ENCODE data around the gene ATPAF1.

The ATPAF1 gene

GRCh38 chr1:46603858-46604549 lies 64.2 kb downstream of the ATPAF1 start, which contains the start of gene MKNK1:
Gene MKNK1 (minus strand): TSS chr1:46604268. CDS start chr1:46583327, 20,941 bp downstream.
- Histone ChIP-seq H3K4me1 (no peaks in the 10 kb centered on the region), H3K27me3 (no peaks in the 10 kb centered on the region), H3K4me3 (ENCODE audit: low read depth, low read length) (peak within 1 kb of the TSS; percentile 78), H3K36me3 (no peaks in the 10 kb centered on the region), H3K9me3 (no peaks in the 10 kb centered on the region)
- DNase-seq: peak; percentile 91
- TF ChIP-seq CTCF (IDR thresholded peaks at IDR 0.05; ENCODE audit: low read depth, low read length): no peak; the same call in 1 of the 2 replicates

GRCh38 chr1:46603481-46603857 lies 64.7 kb downstream of the ATPAF1 start:
- no peak for DNase-seq
- peak overlapping the region; percentile 78 for H3K4me3 ChIP-seq (ENCODE audit: low read depth, low read length)
- H3K36me3 ChIP-seq: no peaks in the 10 kb centered on the region
- no peaks in the 10 kb centered on the region for H3K27me3 ChIP-seq
- TF ChIP-seq CTCF (IDR thresholded peaks at IDR 0.05; ENCODE audit: low read depth, low read length): no peak
- no peaks in the 10 kb centered on the region for H3K4me1 ChIP-seq
- H3K9me3 ChIP-seq: no peaks in the 10 kb centered on the region

GRCh38 chr1:46601257-46602007 lies 66.7 kb downstream of the ATPAF1 start:
- no peaks in the 10 kb centered on the region for H3K36me3 ChIP-seq
- DNase-seq: no peak
- H3K4me1 ChIP-seq: no peaks in the 10 kb centered on the region
- no peak overlapping the region for H3K4me3 ChIP-seq (ENCODE audit: low read depth, low read length)
- no peaks in the 10 kb centered on the region for H3K27me3 ChIP-seq
- no peak for TF ChIP-seq CTCF (IDR thresholded peaks at IDR 0.05; ENCODE audit: low read depth, low read length)
- H3K9me3 ChIP-seq: no peaks in the 10 kb centered on the region

- H3K4me1 ChIP-seq: no peaks in the 10 kb centered on the region
Measured at GRCh38 chr1:46599059-46599970, 68.8 kb downstream of the ATPAF1 start.

GRCh38 chr1:46596846-46597245 lies 71.3 kb downstream of the ATPAF1 start:
- Histone ChIP-seq H3K27me3 (no peaks in the 10 kb centered on the region), H3K4me1 (no peaks in the 10 kb centered on the region), H3K9me3 (no peaks in the 10 kb centered on the region), H3K36me3 (no peaks in the 10 kb centered on the region), H3K4me3 (ENCODE audit: low read depth, low read length) (no peak overlapping the region)
- TF ChIP-seq CTCF (IDR thresholded peaks at IDR 0.05; ENCODE audit: low read depth, low read length): no peak
- no peak for DNase-seq

More at GRCh38 chr1:46599059-46599970, 68.8 kb downstream of the ATPAF1 start:
- no peak overlapping the region for H3K4me3 ChIP-seq (ENCODE audit: low read depth, low read length)
- no peak for TF ChIP-seq CTCF (IDR thresholded peaks at IDR 0.05; ENCODE audit: low read depth, low read length)
- H3K27me3 ChIP-seq: no peaks in the 10 kb centered on the region
- no peaks in the 10 kb centered on the region for H3K9me3 ChIP-seq
- H3K36me3 ChIP-seq: no peaks in the 10 kb centered on the region
- DNase-seq: no peak
